CD14-positive monocyte (primary cell): ENCODE measurements around the gene LNX2. TPM values are rescaled to one million over a fixed set of nuclear protein-coding genes. Genes with fewer than 3 reads are reported as not detected.

ENCODE experiments used
- DNase-seq, 3 donors: peaks; one replicate each; pipeline ENCODE4 v3.0.0-alpha.2; 2011 to 2022
- H2AFZ ChIP-seq: 2 replicates; pipeline ENCODE4 v1.6.0; 2012; ENCODE audit warnings: mild to moderate bottlenecking, low read depth, low read length, inconsistent platforms; ENCODE audit not compliant: insufficient read depth, poor library complexity, severe bottlenecking
- H3K27ac ChIP-seq, 2 donors: 1 replicate in 1 of 2; 2 replicates in 1 of 2; pipeline ENCODE4 v1.5.1; 2012 to 2013; ENCODE audit warnings: low read length in 2 of 2, control low read depth in 1 of 2, inconsistent platforms in 1 of 2, low read depth in 1 of 2, mild to moderate bottlenecking in 1 of 2
- H3K27me3 ChIP-seq, 2 donors: one replicate each; pipeline versions ENCODE4 v1.6.0 to v1.6.1; 2011 to 2013; ENCODE audit warnings: low read length in 2 of 2; ENCODE audit not compliant: control insufficient read depth in 2 of 2, insufficient read depth in 2 of 2
- H3K36me3 ChIP-seq, 2 donors: replicated peaks in 1 of 2; 1 replicate in 1 of 2; 2 replicates in 1 of 2; pipeline versions ENCODE4 v1.5.1 to v1.6.1; 2012 to 2013; ENCODE audit warnings: low read length in 2 of 2, control low read depth in 1 of 2, inconsistent platforms in 1 of 2, mild to moderate bottlenecking in 1 of 2; ENCODE audit not compliant: insufficient read depth in 2 of 2, control insufficient read depth in 1 of 2
- H3K4me1 ChIP-seq, 2 donors: 1 replicate in 1 of 2; 2 replicates in 1 of 2; pipeline versions ENCODE4 v1.5.1 to v1.6.1; 2012 to 2013; ENCODE audit warnings: low read length in 2 of 2, control low read depth in 1 of 2, inconsistent platforms in 1 of 2, mild to moderate bottlenecking in 1 of 2, moderate library complexity in 1 of 2; ENCODE audit not compliant: insufficient read depth in 2 of 2, control insufficient read depth in 1 of 2
- H3K4me2 ChIP-seq: replicated peaks from 2 replicates; pipeline ENCODE3; 2012; ENCODE audit warnings: low read length, moderate library complexity, mild to moderate bottlenecking; ENCODE audit not compliant: poor library complexity, severe bottlenecking; ENCODE audit errors: extremely low read depth
- H3K4me3 ChIP-seq, 3 experiments: fragments of 200-600 bp in 1 of 3; sonication (generic) in 1 of 3; replicated peaks in 1 of 3; 1 replicate in 2 of 3; 2 replicates in 1 of 3; pipeline ENCODE4 v1.5.1; 2011 to 2013; ENCODE audit warnings: low read length in 3 of 3, mild to moderate bottlenecking in 3 of 3, control low read depth in 2 of 3, low read depth in 2 of 3, inconsistent platforms in 1 of 3, moderate library complexity in 1 of 3
- H3K79me2 ChIP-seq: 2 replicates; pipeline ENCODE4 v1.6.0; 2012; ENCODE audit warnings: mild to moderate bottlenecking, control low read depth, inconsistent platforms, low read length, moderate library complexity; ENCODE audit not compliant: insufficient read depth
- H3K9ac ChIP-seq: 2 replicates; pipeline ENCODE4 v1.6.0; 2017; ENCODE audit warnings: low read length, mild to moderate bottlenecking; ENCODE audit not compliant: insufficient read depth, poor library complexity, severe bottlenecking
- H3K9me3 ChIP-seq, 2 donors: replicated peaks in 1 of 2; 1 replicate in 1 of 2; 2 replicates in 1 of 2; pipeline versions ENCODE4 v1.5.1 to v1.6.1; 2012 to 2013; ENCODE audit warnings: low read length in 2 of 2, control low read depth in 1 of 2; ENCODE audit not compliant: control insufficient read depth in 1 of 2, insufficient read depth in 1 of 2
- H4K20me1 ChIP-seq: 2 replicates; pipeline ENCODE4 v1.6.0; 2012; ENCODE audit warnings: mild to moderate bottlenecking, low read length, control low read depth, moderate library complexity; ENCODE audit not compliant: insufficient read depth
- H3K27ac Mint-ChIP-seq, 7 donors: one replicate each; pipeline ENCODE4 v1.8.0; 2020; ENCODE audit warnings: mild to moderate bottlenecking in 7 of 7, mixed read lengths in 7 of 7, moderate library complexity in 6 of 7, inconsistent platforms in 2 of 7
- H3K27me3 Mint-ChIP-seq, 3 donors: one replicate each; pipeline ENCODE4 v1.8.0; 2021 to 2022; ENCODE audit warnings: low read depth in 3 of 3, mild to moderate bottlenecking in 3 of 3, mixed read lengths in 3 of 3, moderate library complexity in 3 of 3, inconsistent platforms in 1 of 3
- H3K36me3 Mint-ChIP-seq, 2 donors: one replicate each; pipeline ENCODE4 v1.8.0; 2020; ENCODE audit warnings: mixed read lengths in 2 of 2, inconsistent platforms in 1 of 2, mild to moderate bottlenecking in 1 of 2
- H3K4me1 Mint-ChIP-seq: one replicate; pipeline ENCODE4 v1.8.0; 2020; ENCODE audit warnings: mild to moderate bottlenecking, mixed read lengths
- H3K4me3 Mint-ChIP-seq, 2 donors: one replicate each; pipeline ENCODE4 v1.8.0; 2020; ENCODE audit warnings: mild to moderate bottlenecking in 2 of 2, mixed read lengths in 2 of 2, moderate library complexity in 1 of 2
- H3K9me3 Mint-ChIP-seq, 7 donors: one replicate each; pipeline ENCODE4 v1.8.0; 2020 to 2022; ENCODE audit warnings: mixed read lengths in 7 of 7, mild to moderate bottlenecking in 6 of 7, moderate library complexity in 6 of 7, inconsistent platforms in 2 of 7
- CTCF ChIP-seq: fragments of 200-600 bp; IDR thresholded peaks from one replicate; pipeline ENCODE4 v1.8.0; 2022; ENCODE audit warnings: antibody characterized with exemption, mild to moderate bottlenecking
- WGBS: methylation state at CpG from one replicate; pipeline ENCODE4 v1.1.5; 2013; ENCODE audit warnings: missing lambda C conversion rate; ENCODE audit not compliant: insufficient coverage; 5-methylcytosine and 5-hydroxymethylcytosine counted together
- intact Hi-C, 2 donors: fragments of 100-400 bp; cut with micrococcal nuclease; formaldehyde crosslinking; loops; one replicate each; pipeline versions ENCODE4 v1.15.0 to v1.15.1; 2023
- polyA plus RNA-seq, 3 donors: library from polyadenylated mRNA; depleted of rRNA in 1 of 3; unstranded in 2 of 3; stranded (reverse) in 1 of 3; fragments of 300-500 nt in 2 of 3; fragments of >200 nt in 1 of 3; fragmentation: Illumina TruSeq in 2 of 3; gene quantifications; 1 replicate in 2 of 3; 2 replicates in 1 of 3; pipeline ENCODE4 v1.2.3, GENCODE V29; 2012 to 2021

Gene LNX2
- polyA plus RNA-seq, 3 donors = 0.89 to 2.3 (median 1.5) TPM

DNA sequence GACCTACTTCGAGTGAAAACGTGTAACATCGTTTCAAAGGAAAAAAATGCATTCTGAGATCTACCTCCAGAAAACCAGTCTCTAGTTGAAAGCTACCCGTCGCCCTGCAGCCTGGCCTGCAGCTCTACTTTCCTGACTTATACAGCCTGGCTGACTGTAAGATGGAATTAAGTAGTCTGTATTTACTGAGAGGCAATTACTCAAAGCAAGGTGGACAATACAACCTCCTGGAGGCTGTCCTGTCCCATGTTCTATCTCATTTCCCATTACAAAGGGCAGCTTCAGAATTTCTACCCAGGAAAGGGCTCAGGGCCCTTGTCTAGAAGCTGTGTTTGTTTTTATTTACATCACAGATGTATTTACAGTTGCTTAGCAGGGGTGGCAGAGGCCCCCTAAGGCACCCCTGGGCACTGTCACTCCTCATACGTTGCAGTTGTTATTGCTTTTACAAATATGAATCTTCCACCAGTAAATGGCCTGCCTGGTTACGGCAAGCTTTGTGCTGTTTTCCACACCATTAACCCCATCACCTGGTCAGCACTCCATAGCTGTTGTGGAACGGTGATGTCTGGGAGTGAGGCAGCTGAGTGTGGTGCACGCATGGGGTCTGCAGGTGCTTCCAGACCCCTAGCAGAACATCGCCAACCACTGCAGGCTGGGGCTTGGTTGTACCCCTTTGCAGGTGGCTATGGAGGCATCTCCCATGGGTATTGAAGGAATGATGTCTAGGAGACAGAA, 123.6 kb downstream of the LNX2 start:
- Mint-ChIP-seq H3K27me3 (peaks cover 0 to 2% (median 1%) of the 10 kb centered on the region in 3 donors), H3K9me3 (no peaks in the 10 kb centered on the region)

GRCh38 chr13:27496006-27496405, 124.3 kb downstream of the LNX2 start:
- Histone ChIP-seq H3K36me3 (no peaks in the 10 kb centered on the region), H3K79me2 (no peaks in the 10 kb centered on the region), H3K9me3 (no peaks in the 10 kb centered on the region), H3K4me3 (no peak overlapping the region), H3K4me1 (no peaks in the 10 kb centered on the region), H4K20me1 (no peaks in the 10 kb centered on the region), H3K27ac (no peak overlapping the region), H2AFZ (no peak overlapping the region), H3K9ac (no peak overlapping the region), H3K27me3 (no peaks in the 10 kb centered on the region), H3K4me2 (no peak overlapping the region)
- WGBS = 86% methylated on average over 3 of the region's 4 CpGs
- intact Hi-C loops = no loop called here
- Mint-ChIP-seq H3K27me3 (peaks cover 0 to 5% (median 2%) of the 10 kb centered on the region in 3 donors), H3K4me1 (peaks cover 4% of the 10 kb centered on the region), H3K4me3 (no peak overlapping the region), H3K36me3 (no peaks in the 10 kb centered on the region), H3K27ac (no peak overlapping the region), H3K9me3 (no peaks in the 10 kb centered on the region)
- no peak for DNase-seq
- no peak for TF ChIP-seq CTCF

More for the DNA sequence above, 123.6 kb downstream of the LNX2 start:
- Histone ChIP-seq H3K9ac (no peak overlapping the region), H3K9me3 (no peaks in the 10 kb centered on the region), H4K20me1 (no peaks in the 10 kb centered on the region), H3K4me2 (no peak overlapping the region), H3K27ac (no peak overlapping the region), H2AFZ (no peak overlapping the region), H3K79me2 (no peaks in the 10 kb centered on the region), H3K4me1 (no peaks in the 10 kb centered on the region), H3K4me3 (no peak overlapping the region), H3K36me3 (no peaks in the 10 kb centered on the region), H3K27me3 (no peaks in the 10 kb centered on the region)
- intact Hi-C loops = no loop called here
- no peak overlapping the region for H3K4me3 Mint-ChIP-seq
- no peak overlapping the region for H3K27ac Mint-ChIP-seq
- 96% methylated on average over 5 of the region's 10 CpGs for WGBS
- H3K36me3 Mint-ChIP-seq = no peaks in the 10 kb centered on the region
- no peak for TF ChIP-seq CTCF
- peaks cover under 1% of the 10 kb centered on the region for H3K4me1 Mint-ChIP-seq
- DNase-seq = no peak

Other genes starting within 250 kb of the LNX2 start
- 100 to 1,000 TPM in 2 of 3 donors, 10 to 100 TPM in 1; 88.8 to 259 (median 179) TPM for gene GTF3A, start 195.9 kb downstream of the LNX2 start, polyA plus RNA-seq
- 100 to 1,000 TPM in 1 of 3 donors, 10 to 100 TPM in 2; 61.6 to 135 (median 86.6) TPM for gene MTIF3, start 170.0 kb downstream of the LNX2 start, polyA plus RNA-seq
- gene POLR1D, start 1.4 kb upstream of the LNX2 start, polyA plus RNA-seq = 100 to 1,000 TPM; 122 to 146 (median 139) TPM
- not detected for gene GSX1, start 172.0 kb upstream of the LNX2 start, polyA plus RNA-seq